Lung (tissue), 12 donors: ENCODE measurements around the gene PDP2. TPM values are rescaled to one million over a fixed set of nuclear protein-coding genes. Genes with fewer than 3 reads are reported as not detected.

Experiments
- ATAC-seq: fragments of 200-7000 bp; cut with Tn5 transposase; one replicate; pipeline ENCODE4 v1.9.1; 2020; ENCODE audit warnings: moderate number of reproducible peaks; ENCODE audit not compliant: insufficient read depth, low FRiP score
- DNase-seq, 3 donors: peaks; one replicate each; pipeline ENCODE4 v3.0.0-alpha.2; 2013 to 2017
- H3K27ac ChIP-seq, 2 donors: one replicate each; pipeline ENCODE4 v1.5.1; 2013; ENCODE audit warnings: mild to moderate bottlenecking in 2 of 2, moderate library complexity in 2 of 2, control low read depth in 1 of 2, inconsistent platforms in 1 of 2, low read depth in 1 of 2, low read length in 1 of 2
- H3K27me3 ChIP-seq, 3 donors: one replicate each; pipeline ENCODE4 v1.5.1; 2013; ENCODE audit warnings: low read length in 2 of 3; ENCODE audit not compliant: control insufficient read depth in 3 of 3, insufficient read depth in 3 of 3
- H3K36me3 ChIP-seq, 4 donors: one replicate each; pipeline ENCODE4 v1.5.1; 2013; ENCODE audit warnings: low read length in 4 of 4, mild to moderate bottlenecking in 1 of 4, moderate library complexity in 1 of 4; ENCODE audit not compliant: control insufficient read depth in 4 of 4, insufficient read depth in 4 of 4
- H3K4me1 ChIP-seq, 5 donors: one replicate each; pipeline ENCODE4 v1.5.1; 2013; ENCODE audit warnings: low read length in 5 of 5, mild to moderate bottlenecking in 2 of 5, moderate library complexity in 1 of 5; ENCODE audit not compliant: control insufficient read depth in 5 of 5, insufficient read depth in 5 of 5
- H3K4me3 ChIP-seq: one replicate; pipeline ENCODE4 v1.5.1; 2013; ENCODE audit warnings: mild to moderate bottlenecking, control low read depth, moderate library complexity
- H3K9ac ChIP-seq, 2 donors: one replicate each; pipeline ENCODE4 v1.5.1; 2013; ENCODE audit warnings: low read length in 2 of 2, control low read depth in 1 of 2; ENCODE audit not compliant: insufficient read depth in 1 of 2
- H3K9me3 ChIP-seq, 4 donors: one replicate each; pipeline ENCODE4 v1.5.1; 2013; ENCODE audit warnings: low read length in 3 of 4, mild to moderate bottlenecking in 1 of 4, moderate library complexity in 1 of 4; ENCODE audit not compliant: control insufficient read depth in 4 of 4, insufficient read depth in 3 of 4
- CTCF ChIP-seq: IDR thresholded peaks from 2 replicates; pipeline ENCODE4 v1.5.1; 2012; ENCODE audit warnings: mild to moderate bottlenecking; ENCODE audit errors: control extremely low read depth, extremely low read depth
- WGBS, 2 donors: extraction: QIAGEN DNeasy Blood & Tissue Kit; methylation state at CpG; one replicate each; pipeline ENCODE4 v1.1.7; 2013; 5-methylcytosine and 5-hydroxymethylcytosine counted together
- polyA plus RNA-seq, 2 donors: library from polyadenylated mRNA; stranded (reverse); fragments of 200-250 nt; gene quantifications; one replicate each; pipeline ENCODE4 v1.2.1, GENCODE V29; 2013
- total RNA-seq, 2 donors: library from RNA; depleted of rRNA in 1 of 2; stranded (reverse); fragments of >200 nt in 1 of 2; gene quantifications; one replicate each; pipeline ENCODE4 v1.2.1, GENCODE V29; 2014 to 2021
- donor health status: control.
- donor health status: control.
- donor health status: Bipolar disorder and iron deficiency.
- donor health status: healthy.
- donor health status: DM: yes; HTN: yes; CAD: no.

Gene PDP2
- total and polyA plus RNA-seq, 4 donors: 4.5 to 23.0 (median 13.1) TPM

GRCh38 chr16:66923247-66923731 is 43.0 kb downstream of the PDP2 start:
- H3K27me3 ChIP-seq: peaks cover 0 to 18% (median 18%) of the 10 kb centered on the region in 3 donors
- ATAC-seq: no peak

GRCh38 chr16:66923866-66924265 is 43.6 kb downstream of the PDP2 start:
- H3K27ac ChIP-seq: peak overlapping the region; percentile 1 to 90
- TF ChIP-seq CTCF: no peak
- no peaks in the 10 kb centered on the region for H3K9me3 ChIP-seq
- H3K27me3 ChIP-seq: peaks cover 0 to 18% (median 18%) of the 10 kb centered on the region in 3 donors
- ATAC-seq: no peak
- peaks cover 0 to 18% (median 6%) of the 10 kb centered on the region in 5 donors for H3K4me1 ChIP-seq
- WGBS, 2 donors: 33 to 42% methylated on average over 3 of the region's 3 CpGs
- no peak overlapping the region for H3K9ac ChIP-seq
- no peak for DNase-seq
- H3K4me3 ChIP-seq: peak overlapping the region; percentile 26
- H3K36me3 ChIP-seq: no peaks in the 10 kb centered on the region

More at GRCh38 chr16:66923247-66923731, 43.0 kb downstream of the PDP2 start:
- TF ChIP-seq CTCF: no peak
- H3K4me3 ChIP-seq: peak overlapping the region; percentile 26
- peak overlapping the region; percentile 1 to 90 for H3K27ac ChIP-seq
- no peak overlapping the region for H3K9ac ChIP-seq
- no peaks in the 10 kb centered on the region for H3K9me3 ChIP-seq
- peak in 1 of 3 donors; percentile 42 for DNase-seq
- H3K36me3 ChIP-seq: no peaks in the 10 kb centered on the region
- peaks cover 0 to 17% (median 9%) of the 10 kb centered on the region in 5 donors for H3K4me1 ChIP-seq
- 71 to 73% methylated on average over 18 of the region's 18 CpGs for WGBS, 2 donors

- Histone ChIP-seq H3K9ac (no peak overlapping the region), H3K27ac (peak overlapping the region; percentile 54 to 90), H3K4me3 (peak overlapping the region; percentile 51), H3K4me1 (peaks cover 0 to 18% (median 6%) of the 10 kb centered on the region in 5 donors), H3K36me3 (no peaks in the 10 kb centered on the region), H3K27me3 (peaks cover 0 to 18% (median 18%) of the 10 kb centered on the region in 3 donors), H3K9me3 (no peaks in the 10 kb centered on the region)
- ATAC-seq (peak; percentile 63), DNase-seq (no peak)
- no peak for TF ChIP-seq CTCF
- 8% methylated on average over 71 to 72 of the region's 72 CpGs for WGBS, 2 donors
These were observed 44.4 kb downstream of the PDP2 start for GRCh38 chr16:66924527-66925321.
